Lung (tissue), 12 donors: ENCODE results near the gene UGT1A6. TPM values are rescaled to one million over a fixed set of nuclear protein-coding genes. Genes with fewer than 3 reads are reported as not detected.

Experiments used
- ATAC-seq: fragments of 200-7000 bp; cut with Tn5 transposase; one replicate; pipeline ENCODE4 v1.9.1; 2020; ENCODE audit warnings: moderate number of reproducible peaks; ENCODE audit not compliant: insufficient read depth, low FRiP score
- DNase-seq, 3 donors: peaks; one replicate each; pipeline ENCODE4 v3.0.0-alpha.2; 2013 to 2017
- H3K27ac ChIP-seq, 2 donors: one replicate each; pipeline ENCODE4 v1.5.1; 2013; ENCODE audit warnings: mild to moderate bottlenecking in 2 of 2, moderate library complexity in 2 of 2, control low read depth in 1 of 2, inconsistent platforms in 1 of 2, low read depth in 1 of 2, low read length in 1 of 2
- H3K27me3 ChIP-seq, 3 donors: one replicate each; pipeline ENCODE4 v1.5.1; 2013; ENCODE audit warnings: low read length in 2 of 3; ENCODE audit not compliant: control insufficient read depth in 3 of 3, insufficient read depth in 3 of 3
- H3K36me3 ChIP-seq, 4 donors: one replicate each; pipeline ENCODE4 v1.5.1; 2013; ENCODE audit warnings: low read length in 4 of 4, mild to moderate bottlenecking in 1 of 4, moderate library complexity in 1 of 4; ENCODE audit not compliant: control insufficient read depth in 4 of 4, insufficient read depth in 4 of 4
- H3K4me1 ChIP-seq, 5 donors: one replicate each; pipeline ENCODE4 v1.5.1; 2013; ENCODE audit warnings: low read length in 5 of 5, mild to moderate bottlenecking in 2 of 5, moderate library complexity in 1 of 5; ENCODE audit not compliant: control insufficient read depth in 5 of 5, insufficient read depth in 5 of 5
- H3K4me3 ChIP-seq: one replicate; pipeline ENCODE4 v1.5.1; 2013; ENCODE audit warnings: mild to moderate bottlenecking, control low read depth, moderate library complexity
- H3K9ac ChIP-seq, 2 donors: one replicate each; pipeline ENCODE4 v1.5.1; 2013; ENCODE audit warnings: low read length in 2 of 2, control low read depth in 1 of 2; ENCODE audit not compliant: insufficient read depth in 1 of 2
- H3K9me3 ChIP-seq, 4 donors: one replicate each; pipeline ENCODE4 v1.5.1; 2013; ENCODE audit warnings: low read length in 3 of 4, mild to moderate bottlenecking in 1 of 4, moderate library complexity in 1 of 4; ENCODE audit not compliant: control insufficient read depth in 4 of 4, insufficient read depth in 3 of 4
- CTCF ChIP-seq: IDR thresholded peaks from 2 replicates; pipeline ENCODE4 v1.5.1; 2012; ENCODE audit warnings: mild to moderate bottlenecking; ENCODE audit errors: control extremely low read depth, extremely low read depth
- WGBS, 2 donors: extraction: QIAGEN DNeasy Blood & Tissue Kit; methylation state at CpG; one replicate each; pipeline ENCODE4 v1.1.7; 2013; 5-methylcytosine and 5-hydroxymethylcytosine counted together
- polyA plus RNA-seq, 2 donors: library from polyadenylated mRNA; stranded (reverse); fragments of 200-250 nt; gene quantifications; one replicate each; pipeline ENCODE4 v1.2.1, GENCODE V29; 2013
- total RNA-seq, 2 donors: library from RNA; depleted of rRNA in 1 of 2; stranded (reverse); fragments of >200 nt in 1 of 2; gene quantifications; one replicate each; pipeline ENCODE4 v1.2.1, GENCODE V29; 2014 to 2021
- donor health status: control.
- donor health status: control.
- donor health status: Bipolar disorder and iron deficiency.
- donor health status: healthy.
- donor health status: DM: yes; HTN: yes; CAD: no.

The UGT1A6 gene
- total and polyA plus RNA-seq, 4 donors = 0.63 to 2.3 (median 1.5) TPM

GRCh38 chr2:233707940-233708644, 15.4 kb downstream of the UGT1A6 start:
- no peak for TF ChIP-seq CTCF
- no peak overlapping the region for H3K27ac ChIP-seq
- H3K9me3 ChIP-seq = no peaks in the 10 kb centered on the region
- no peak for ATAC-seq
- no peaks in the 10 kb centered on the region for H3K4me1 ChIP-seq
- no peaks in the 10 kb centered on the region for H3K27me3 ChIP-seq
- no peak overlapping the region for H3K4me3 ChIP-seq
- no peaks in the 10 kb centered on the region for H3K36me3 ChIP-seq
- DNase-seq = no peak
- WGBS, 2 donors = 73 to 86% methylated on average over 10 of the region's 10 CpGs
- H3K9ac ChIP-seq = no peak overlapping the region

DNA sequence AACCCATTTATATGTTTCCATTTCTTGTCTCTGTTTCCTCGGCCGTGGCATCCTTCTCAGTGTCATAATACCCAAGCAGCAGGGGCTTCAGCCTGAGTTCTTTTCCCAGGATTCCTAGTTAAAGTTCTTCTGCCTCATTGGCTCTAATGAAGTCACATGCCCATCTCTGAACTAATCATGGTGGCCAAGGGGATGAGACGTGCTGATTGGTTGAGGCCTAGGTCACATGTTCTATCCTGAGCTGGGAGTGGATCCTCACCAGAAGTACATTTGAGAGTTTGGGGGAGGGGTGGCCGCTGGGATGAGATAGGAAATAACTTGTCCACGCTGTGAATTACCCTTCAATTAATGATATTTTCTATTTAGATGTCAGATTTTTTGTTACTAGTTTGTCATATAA, 16.3 kb downstream of the UGT1A6 start:
- Histone ChIP-seq H3K4me3 (no peak overlapping the region), H3K4me1 (no peaks in the 10 kb centered on the region), H3K9ac (no peak overlapping the region), H3K9me3 (no peaks in the 10 kb centered on the region), H3K27me3 (no peaks in the 10 kb centered on the region), H3K36me3 (no peaks in the 10 kb centered on the region), H3K27ac (no peak overlapping the region)
- no peak for TF ChIP-seq CTCF
- 80 to 89% methylated on average over 5 of the region's 5 CpGs for WGBS, 2 donors
- no peak for ATAC-seq
- DNase-seq = no peak

DNA sequence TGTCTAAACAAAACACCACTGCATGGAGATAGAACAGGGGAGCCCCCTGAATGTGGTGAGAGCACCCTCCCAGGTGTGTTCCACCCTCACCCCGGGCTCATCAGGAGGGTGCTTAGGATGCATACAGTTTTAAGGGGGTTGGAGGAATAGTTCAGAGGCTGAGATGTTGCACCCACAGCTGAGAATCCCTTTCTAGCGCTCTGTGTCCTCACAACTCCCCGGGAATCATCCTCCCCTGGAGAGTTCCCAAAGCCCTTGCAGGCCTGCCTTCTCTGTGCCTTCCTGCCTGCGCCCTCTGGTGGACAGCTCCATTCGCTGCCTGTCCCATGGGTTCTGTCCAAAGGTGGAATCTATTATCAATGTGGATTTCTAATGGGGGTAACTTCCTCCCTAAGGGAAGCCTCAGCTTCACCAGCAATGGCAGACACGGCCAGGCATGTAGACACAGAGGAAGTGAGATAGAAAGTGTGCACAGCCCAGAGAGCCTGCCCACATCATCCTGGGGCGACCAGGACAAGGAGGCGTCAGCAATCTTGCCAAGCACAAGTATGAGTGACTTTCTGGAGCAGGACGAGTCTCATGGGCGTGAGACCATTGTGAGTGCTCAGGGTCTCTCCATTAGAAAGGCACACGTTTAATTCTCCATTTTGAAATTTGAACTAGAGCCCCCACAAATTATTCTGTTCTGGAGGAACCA, 18.8 kb downstream of the UGT1A6 start:
- no peak overlapping the region for H3K4me3 ChIP-seq
- no peaks in the 10 kb centered on the region for H3K9me3 ChIP-seq
- H3K27me3 ChIP-seq = no peaks in the 10 kb centered on the region
- 38 to 42% methylated on average over 11 of the region's 11 CpGs for WGBS, 2 donors
- DNase-seq (peak; percentile 78 to 84 (median 83)), ATAC-seq (peak; percentile 72)
- peak; percentile 55 for TF ChIP-seq CTCF
- no peak overlapping the region for H3K9ac ChIP-seq
- H3K36me3 ChIP-seq = no peaks in the 10 kb centered on the region
- H3K27ac ChIP-seq = no peak overlapping the region
- H3K4me1 ChIP-seq = no peaks in the 10 kb centered on the region
